PFSK-1 (cell line): ENCODE results near the gene GUCD1.
A peak's percentile ranks its signal among the peaks of the same experiment; 100 is the strongest.

Experiments used
- FOXP2 ChIP-seq: optimal IDR thresholded peaks from 2 replicates; pipeline ENCODE3; 2011; ENCODE audit warnings: borderline replicate concordance, control low read depth, inconsistent platforms; ENCODE audit not compliant: insufficient read depth; ENCODE audit errors: extremely low read length, extremely low read depth
- POLR2AphosphoS5 ChIP-seq: IDR thresholded peaks from 2 replicates; pipeline ENCODE4 v1.6.1; 2012; ENCODE audit warnings: low read depth, mild to moderate bottlenecking, control low read depth, low read length, moderate library complexity
- REST ChIP-seq, 2 experiments: IDR thresholded peaks; 2 replicates each; pipeline versions ENCODE4 v1.6.1 to v1.8.0; 2011 to 2012; ENCODE audit warnings: low read depth in 2 of 2, low read length in 2 of 2, control low read depth in 1 of 2, inconsistent platforms in 1 of 2, mild to moderate bottlenecking in 1 of 2, moderate library complexity in 1 of 2; ENCODE audit not compliant: insufficient read depth in 1 of 2
- SIN3A ChIP-seq: IDR thresholded peaks from 2 replicates; pipeline ENCODE4 v1.6.1; 2012; ENCODE audit warnings: mild to moderate bottlenecking, low read length, moderate library complexity, borderline replicate concordance; ENCODE audit not compliant: insufficient read depth
- TAF1 ChIP-seq: IDR thresholded peaks from 2 replicates; pipeline ENCODE4 v1.6.1; 2012; ENCODE audit warnings: low read length, control low read depth, borderline replicate concordance; ENCODE audit not compliant: insufficient read depth

Gene GUCD1

GRCh38 chr22:24512043-24512442 is 42.9 kb downstream of the GUCD1 start:
- no peak for TF ChIP-seq TAF1
- TF ChIP-seq FOXP2: no peak
- TF ChIP-seq POLR2AphosphoS5: no peak
- no peak for TF ChIP-seq SIN3A
- no peak for TF ChIP-seq REST (IDR thresholded peaks at IDR 0.05; ENCODE audit: insufficient read depth in 1 of 2, low read depth in 2 of 2, low read length in 2 of 2)

- no peak for TF ChIP-seq POLR2AphosphoS5
- TF ChIP-seq REST (IDR thresholded peaks at IDR 0.05; ENCODE audit: insufficient read depth in 1 of 2, low read depth in 2 of 2, low read length in 2 of 2): no peak
- no peak for TF ChIP-seq FOXP2
- no peak for TF ChIP-seq SIN3A
- TF ChIP-seq TAF1: no peak
Measured at GRCh38 chr22:24510637-24511625, 44.0 kb downstream of the GUCD1 start.

GRCh38 chr22:24507716-24508115 is 47.2 kb downstream of the GUCD1 start:
- TF ChIP-seq REST (IDR thresholded peaks at IDR 0.05; ENCODE audit: insufficient read depth in 1 of 2, low read depth in 2 of 2, low read length in 2 of 2) (no peak), TAF1 (no peak), POLR2AphosphoS5 (no peak), SIN3A (no peak), FOXP2 (no peak)

- peak; percentile 78 for TF ChIP-seq FOXP2
- no peak for TF ChIP-seq REST (IDR thresholded peaks at IDR 0.05; ENCODE audit: insufficient read depth in 1 of 2, low read depth in 2 of 2, low read length in 2 of 2)
Measured at GRCh38 chr22:24506802-24507438, 48.0 kb downstream of the GUCD1 start.
